Measurements from ENCODE around the gene HRAS.
"Not testable (repeated sequence)": the region's sequence is repeated elsewhere in the genome, so short reads cannot be mapped to it uniquely, and the experiment has no call there.

HRAS gene

DNA sequence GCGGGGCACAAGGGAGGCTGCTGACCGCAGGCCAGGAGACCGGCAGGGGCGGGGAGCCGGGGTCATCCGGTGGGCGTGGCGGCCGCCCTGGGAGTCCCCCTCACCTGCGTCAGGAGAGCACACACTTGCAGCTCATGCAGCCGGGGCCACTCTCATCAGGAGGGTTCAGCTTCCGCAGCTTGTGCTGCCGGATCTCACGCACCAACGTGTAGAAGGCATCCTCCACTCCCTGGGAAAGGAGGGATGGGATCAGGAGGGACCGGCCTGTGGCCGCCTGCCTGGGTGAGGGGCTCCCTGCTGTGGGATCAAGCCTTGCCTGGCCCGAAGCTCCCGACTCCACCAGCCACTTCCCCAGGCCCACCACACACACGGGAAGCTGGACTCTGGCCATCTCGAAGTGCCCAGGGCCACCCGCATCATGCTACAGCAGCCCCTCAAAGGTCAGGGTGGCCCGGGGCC, 2.8 kb downstream of the HRAS start:
- DNase-seq, result no peak

DNA sequence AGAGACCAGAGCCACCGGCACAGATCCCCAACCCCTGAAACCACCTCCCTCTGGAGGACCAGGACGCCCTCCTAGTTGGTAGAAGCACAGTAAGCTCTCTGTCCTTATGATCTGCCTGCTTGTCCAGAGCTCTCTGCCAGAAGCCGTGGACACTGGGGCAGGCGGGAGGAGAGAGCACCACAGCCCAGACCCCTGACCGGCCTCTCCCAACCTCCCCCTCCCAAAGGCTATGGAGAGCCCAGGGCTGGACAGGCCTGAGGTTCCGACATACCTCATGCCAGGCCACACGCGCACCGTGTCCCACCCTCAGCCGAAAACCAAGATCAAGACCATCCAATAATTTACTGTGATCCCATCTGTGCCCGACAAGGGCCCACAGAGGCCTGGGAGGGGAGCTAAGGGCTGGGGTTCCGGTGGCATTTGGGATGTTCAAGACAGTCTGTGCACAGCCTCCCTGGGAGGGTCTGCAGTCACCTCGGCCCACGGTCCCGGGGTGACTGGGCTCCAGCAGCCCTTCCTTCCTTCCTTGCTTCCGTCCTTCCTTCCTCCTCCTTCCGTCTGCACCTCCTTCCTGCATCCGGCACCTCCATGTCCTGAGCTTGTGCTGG, 3.4 kb downstream of the HRAS start:
- no peak for DNase-seq

DNA sequence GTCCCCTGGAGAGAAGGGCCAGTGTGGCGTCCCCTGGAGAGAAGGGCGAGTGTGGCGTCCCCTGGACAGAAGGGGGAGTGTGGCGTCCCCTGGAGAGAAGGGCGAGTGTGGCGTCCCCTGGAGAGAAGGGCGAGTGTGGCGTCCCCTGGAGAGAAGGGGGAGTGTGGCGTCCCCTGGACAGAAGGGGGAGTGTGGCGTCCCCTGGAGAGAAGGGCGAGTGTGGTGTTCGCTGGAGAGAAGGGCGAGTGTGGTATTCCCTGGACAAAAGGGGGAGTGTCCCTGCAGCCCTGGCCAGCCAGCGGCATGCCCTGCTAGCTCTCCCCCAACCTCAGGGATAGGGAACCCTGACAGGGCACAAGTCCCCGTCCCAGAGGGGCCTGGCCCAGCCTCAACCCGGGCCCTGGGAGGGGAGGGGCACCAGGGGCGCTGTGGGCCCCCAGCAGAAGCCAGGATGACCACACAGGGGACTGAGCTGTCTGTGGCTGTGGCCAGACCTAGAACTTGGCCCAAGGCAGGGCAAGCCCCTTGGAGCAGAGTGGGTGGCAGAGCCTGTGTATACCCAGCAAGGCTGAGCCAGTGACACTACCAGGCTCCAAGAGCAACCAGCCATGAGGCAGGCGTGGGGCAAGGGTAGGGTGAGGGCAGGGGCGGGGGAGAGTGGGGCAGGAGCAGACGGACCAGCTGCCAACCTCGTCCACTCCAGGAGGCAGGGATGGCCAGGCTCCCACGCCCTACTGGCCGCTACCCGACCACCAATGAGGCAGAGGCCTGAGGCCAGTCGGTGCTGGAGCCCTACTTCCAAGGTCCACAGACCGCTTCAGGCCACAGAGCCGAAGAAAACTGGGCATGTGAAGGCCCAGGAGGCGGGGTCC, 4.2 kb downstream of the HRAS start:
- DNase-seq, result no peak

DNA sequence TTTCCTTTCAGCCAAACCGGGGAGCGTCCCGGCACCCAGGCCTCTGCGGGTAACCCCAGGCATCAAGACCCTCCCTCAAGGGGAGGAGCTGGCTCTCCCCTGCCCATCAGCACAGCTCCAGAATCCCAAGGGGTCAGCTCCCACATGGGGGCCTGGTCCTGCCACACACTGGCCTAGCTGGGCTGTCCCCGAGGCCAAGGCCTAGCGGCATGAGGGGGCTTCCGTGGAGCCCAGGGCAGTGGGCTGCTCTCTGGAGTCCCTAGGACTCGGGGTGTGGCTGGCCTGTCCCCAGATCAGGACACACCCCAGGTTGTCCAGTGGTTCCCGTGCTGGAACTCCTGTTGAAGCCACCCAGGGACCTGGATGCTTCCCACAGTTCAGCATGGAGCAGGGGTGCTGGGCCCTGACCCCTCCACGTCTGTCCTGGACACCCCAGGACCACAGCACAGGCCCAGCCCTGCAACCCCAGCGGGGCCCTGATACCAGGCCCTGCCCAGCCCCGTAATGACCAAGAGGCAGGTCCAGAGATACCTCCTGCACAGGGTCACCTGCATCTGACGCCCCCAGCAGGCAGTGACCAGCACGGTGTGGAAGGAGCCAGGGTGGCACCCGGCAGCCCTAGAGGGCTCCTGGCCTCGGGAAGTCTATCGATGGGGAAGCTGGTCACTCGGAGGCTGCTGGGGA, 5.5 kb downstream of the HRAS start:
- DNase-seq, result no peak

DNA sequence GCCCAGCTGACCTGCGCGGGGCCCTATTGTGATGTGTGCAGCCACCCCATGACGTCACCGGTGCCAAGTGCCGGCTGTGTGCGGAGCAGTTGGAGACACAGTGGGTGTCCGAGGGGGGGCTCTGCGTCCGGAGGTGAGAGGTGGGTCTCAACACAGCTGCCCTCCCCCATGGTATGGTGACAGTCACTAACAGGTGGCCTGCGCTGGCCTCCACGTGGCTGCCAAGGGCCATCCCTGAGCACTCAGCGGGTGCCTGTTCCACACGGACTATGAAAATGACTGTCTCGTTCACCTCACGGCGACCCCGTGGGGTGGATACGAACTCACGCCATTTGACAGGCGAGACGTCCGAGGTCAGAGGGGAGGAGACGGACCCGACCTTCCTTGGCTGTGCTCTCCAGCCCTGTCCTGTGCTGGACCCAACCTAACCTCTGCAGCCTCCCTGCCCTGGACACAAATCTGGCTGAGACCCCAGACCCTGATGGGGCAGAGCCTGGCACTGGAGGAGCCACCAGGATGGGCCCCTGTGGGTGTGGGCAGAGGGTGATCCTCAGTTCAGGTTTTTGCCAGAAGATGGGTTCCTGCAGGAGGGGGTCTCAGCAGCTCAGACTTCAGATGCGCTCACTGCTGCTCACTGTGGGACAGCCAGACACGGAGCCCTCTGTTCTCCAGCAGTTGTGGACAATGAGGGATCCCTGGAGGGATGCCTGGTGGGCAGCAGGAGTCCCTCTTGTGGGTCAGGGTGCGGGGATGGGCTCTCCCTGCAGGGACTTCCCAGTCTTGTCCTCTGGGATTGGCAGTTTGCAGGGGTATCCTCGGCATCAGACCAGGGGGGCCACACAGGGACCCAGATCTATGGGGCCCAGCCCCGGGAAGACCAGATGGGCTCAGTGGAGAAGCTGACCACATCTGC, 6.3 kb downstream of the HRAS start:
- DNase-seq, result no peak

DNA sequence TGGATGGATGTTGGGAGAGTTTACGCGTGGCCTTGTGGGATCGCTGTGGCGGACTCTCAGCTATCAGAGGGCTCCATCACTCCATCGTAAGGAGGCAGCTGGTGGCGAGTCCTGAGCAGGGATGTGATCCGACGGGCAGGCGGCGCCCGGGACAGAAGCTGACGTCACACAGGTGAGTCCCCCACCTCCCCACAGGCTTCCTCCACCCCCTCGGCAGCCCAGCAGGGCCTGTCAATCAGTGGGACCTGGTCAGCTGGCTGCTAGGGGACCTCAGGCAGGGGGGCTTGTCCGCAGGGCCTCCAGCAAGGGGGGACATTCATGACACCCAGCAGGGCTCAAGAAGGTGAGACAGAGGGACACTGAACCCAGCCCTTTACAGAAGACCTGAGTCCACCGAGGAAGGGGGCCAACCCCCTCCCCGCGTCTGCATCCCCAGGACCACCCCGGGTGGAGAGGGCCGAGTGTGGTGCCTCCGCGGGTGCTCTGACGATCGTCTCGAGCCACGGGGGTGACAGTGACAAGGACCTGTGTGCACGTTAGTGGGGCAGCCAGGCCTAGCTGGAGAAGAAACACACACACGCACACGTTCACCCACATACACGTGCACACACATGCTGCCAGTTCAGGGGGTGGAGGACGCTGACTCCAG, 7.1 kb downstream of the HRAS start:
- no peak for DNase-seq

DNA sequence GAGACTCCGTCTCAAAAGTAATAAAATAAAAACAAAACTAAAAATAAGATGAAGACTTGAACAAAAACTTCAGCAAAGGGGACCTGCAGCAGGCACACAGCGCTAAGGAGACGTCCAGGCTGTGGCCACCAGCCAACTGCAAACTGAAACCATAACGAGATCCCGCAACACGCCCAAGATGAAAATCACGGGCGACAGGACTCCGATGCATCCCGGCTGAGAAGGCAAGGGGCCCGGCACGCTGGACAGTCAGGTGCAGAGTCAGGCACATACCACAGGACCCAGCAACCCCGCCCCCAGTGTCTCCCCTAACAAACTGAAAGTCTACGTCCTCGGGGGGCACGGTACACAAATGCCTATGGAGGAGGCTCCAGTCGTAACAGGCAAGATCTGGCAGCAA, 9.2 kb downstream of the HRAS start:
- DNase-seq, result no peak

DNA sequence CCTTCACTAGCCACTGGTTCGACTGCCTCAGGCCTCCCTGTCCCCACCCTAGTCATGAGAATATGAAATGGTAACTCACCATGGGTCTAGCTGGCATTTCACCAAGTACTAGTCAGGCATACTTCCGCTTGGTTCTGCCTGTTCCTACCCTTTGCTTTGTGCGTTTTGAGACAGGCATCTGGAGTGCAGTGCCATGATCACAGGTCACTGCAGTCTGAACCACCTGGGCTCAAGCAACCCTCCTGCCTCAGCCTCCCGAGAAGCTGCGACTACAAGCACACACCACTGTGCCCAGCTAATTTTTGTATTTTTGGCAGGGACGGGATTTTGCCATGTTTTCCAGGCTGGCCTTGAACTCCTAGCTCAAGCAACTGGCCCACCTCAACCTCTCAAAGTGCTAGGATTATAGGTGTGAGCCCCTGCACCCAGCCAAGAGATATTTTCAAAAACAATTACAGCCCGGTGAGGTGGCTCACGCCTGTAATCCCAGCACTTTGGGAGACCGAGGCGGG, 14.1 kb downstream of the HRAS start:
- no peak for DNase-seq

DNA sequence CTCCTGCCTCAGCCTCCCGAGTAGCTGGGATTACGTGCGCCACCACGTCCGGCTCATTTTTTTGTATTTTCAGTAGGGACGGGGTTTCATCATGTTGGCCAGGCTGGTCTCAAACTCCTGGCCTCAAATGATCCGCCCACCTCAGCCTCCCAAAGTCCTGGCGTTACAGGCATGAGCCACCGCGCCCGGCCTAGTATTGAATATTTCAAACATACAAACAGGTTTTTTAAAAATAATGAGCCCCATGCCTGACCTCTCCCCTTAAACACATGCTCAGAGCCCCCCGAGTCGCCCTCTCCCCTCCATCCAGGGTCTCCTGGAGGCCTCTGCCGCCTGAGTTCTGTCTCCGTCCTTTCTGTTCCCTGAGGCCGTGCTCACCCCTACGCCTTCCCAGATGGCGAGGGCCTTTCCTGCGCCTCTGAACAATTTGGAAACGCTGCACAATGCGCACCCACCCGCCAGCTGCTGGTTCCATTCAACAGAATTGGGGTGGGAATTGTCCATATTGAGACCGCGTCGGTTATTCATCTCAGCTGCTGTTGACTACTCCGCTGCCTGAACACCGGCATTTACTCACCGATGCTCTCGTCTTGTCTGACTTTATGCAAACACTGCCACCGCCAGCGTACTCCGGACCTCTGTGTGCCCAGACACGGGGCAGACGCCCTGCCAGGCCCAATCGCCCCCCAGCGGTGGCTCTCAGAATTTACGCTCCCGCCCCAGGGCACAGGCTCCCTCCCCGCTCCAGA, 14.8 kb downstream of the HRAS start:
- no peak for DNase-seq

DNA sequence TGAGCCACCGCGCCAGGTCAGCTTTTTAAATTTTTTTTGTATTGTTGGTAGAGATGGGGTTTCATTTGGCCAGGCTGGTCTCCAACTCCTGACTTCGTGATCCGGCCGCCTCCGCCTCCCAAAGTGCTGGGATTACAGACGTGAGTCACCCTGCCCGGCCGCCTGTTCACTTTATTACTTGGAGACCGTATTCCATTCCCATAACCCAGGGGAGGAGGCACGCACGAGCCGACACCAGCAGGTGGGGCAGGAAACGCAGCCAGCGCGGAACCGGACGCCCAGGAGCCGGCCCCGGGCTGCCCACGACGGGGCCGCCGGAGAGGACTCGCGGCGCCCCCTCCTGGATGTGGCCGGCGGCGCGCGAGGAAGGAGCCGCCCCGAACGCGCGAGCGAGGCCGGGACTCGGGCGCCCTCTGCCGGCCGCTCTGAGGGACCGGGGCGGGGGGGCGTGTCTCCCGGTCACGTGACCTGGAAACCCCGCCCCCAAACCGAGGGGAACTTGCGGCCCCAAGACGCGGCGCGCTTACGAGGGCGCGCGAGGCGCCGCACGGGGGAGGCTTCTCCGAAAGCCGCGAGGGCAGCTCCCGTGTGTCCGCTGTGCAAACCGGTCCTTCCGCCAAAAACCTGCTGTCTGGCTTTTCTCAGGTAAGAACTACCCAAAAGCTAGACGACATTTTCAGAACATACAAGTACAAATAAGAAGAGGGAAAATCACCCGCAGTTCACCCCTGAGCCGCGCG, 16.7 kb downstream of the HRAS start:
- peak; percentile 86 for DNase-seq

DNA sequence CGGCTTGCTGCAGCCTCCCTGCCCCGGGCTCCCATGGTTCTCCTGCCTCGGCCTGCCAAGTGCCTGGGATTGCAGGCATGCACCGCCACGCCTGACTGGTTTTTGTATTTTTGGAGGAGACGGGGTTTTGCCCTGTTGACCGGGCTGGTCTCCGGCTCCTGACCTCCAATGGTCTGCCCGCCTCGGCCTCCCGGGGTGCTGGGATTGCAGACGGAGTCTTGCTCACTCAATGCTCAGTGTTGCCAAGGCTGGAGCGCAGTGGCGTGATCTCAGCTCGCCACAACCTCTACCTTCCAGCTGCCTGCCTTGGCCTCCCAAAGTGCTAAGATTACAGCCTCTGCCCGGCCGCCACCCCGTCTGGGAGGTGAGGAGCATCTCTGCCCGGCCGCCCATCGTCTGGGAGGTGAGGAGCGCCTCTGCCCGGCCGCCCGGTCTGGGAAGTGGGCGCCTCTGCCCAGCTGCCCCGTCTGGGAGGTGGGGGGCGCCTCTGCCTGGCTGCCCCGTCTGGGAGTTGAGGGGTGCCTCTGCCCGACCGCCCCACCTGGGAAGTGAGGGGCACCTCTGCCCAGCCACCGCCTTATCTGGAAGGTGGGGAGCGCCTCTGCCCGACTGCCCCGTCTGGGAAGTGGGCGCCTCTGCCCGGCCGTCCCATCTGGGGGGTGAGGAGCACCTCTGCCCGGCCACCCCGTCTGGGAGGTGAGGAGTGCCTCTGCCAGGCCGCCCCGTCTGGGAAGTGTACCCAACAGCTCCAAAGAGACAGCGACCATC, 18.3 kb downstream of the HRAS start:
- DNase-seq, result not testable (repeated sequence)

DNA sequence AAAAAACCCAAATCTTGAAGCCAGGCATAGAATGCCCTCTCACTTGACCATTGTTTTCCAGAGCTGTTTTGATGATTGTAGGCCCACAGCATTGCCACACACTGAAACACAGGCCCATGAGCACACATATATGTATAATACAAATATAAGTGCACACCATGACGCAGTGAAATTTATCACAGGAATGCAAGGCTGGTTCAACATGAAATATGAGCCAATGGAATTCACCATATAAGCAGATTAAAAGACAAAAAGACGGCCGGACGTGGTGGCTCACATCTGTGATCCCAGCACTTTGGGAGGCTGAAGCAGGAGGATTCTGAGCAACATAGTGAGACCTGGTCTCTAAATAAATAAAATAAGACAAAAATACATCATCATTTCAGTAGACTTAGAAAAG, 19.0 kb downstream of the HRAS start:
- no peak for DNase-seq

DNA sequence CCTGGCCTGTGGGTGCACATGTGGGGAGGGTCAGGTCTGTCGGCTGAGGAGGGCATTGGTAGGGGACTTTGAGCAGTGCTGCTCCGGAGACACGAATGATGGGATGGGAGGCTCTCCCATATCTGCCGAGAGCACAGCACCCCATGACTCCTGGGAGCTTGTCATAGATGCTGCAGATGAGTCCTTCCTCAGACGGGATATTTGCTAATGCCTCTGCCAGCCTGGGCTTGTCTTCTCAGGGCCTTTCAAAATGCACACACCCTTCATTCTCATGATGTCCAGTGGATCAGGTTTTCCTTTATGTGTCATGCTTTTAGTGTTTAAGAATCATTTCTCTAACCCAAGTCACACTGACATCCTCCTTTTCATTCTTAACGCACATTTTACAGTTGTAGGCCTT, 20.2 kb downstream of the HRAS start:
- DNase-seq, result no peak

DNA sequence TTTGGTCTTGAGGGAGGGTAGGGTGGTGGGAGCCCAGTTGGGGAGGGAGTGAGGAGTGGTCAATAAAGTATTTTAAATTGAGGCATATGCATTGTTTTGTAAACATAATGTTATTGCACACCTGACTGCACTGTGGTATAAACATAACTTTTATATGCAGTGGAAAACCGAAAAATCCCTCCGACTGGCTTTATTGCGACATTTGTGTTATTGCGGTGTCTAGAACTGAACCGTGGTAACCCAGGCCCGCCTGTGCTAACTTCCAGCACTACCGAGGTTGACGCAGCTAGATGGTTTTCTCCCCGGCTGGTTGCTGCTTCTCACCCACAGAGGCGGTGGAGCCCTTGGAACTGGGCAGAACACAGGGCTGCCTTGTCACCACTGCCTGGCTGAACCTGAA, 20.8 kb downstream of the HRAS start:
- no peak for DNase-seq

DNA sequence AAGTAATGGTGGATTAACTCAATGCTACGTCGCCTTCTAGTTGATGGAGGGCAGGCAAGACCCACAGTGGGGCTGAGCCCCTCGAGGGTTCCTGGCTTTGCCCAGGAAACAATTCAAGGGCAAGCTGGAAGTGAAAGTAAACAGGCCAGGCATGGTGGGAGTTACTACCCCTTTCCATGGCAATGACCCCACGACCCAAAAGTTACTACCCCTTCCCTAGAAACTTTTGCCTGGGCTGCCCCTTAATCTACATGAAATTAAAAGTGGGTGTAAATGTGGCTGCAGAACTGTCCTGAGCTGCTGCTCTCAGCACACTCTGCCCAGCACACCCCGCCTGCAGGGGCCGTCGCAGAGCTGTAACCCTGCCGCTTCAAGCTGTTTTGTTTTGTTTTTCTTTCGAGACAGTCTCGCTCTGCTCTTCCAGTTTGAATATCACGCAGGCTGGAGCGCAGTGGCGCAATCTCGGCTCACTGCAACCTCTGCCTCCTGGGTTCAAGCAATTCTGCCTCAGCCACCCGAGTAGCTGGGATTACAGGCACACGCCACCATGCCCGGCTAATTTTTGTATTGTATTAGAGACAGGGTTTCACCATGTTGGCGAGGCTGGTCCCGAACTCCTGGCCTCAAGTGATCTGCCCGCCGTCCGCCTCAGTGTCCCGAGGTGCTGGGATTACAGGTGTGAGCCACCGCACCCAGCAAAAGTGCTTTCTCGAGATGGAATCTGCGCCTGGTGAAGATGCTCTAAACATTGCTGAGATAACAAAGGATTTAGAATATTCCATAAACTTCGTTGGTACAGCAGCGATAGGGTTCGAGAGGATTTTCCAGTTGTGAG, 22.4 kb downstream of the HRAS start:
- DNase-seq, result no peak

DNA sequence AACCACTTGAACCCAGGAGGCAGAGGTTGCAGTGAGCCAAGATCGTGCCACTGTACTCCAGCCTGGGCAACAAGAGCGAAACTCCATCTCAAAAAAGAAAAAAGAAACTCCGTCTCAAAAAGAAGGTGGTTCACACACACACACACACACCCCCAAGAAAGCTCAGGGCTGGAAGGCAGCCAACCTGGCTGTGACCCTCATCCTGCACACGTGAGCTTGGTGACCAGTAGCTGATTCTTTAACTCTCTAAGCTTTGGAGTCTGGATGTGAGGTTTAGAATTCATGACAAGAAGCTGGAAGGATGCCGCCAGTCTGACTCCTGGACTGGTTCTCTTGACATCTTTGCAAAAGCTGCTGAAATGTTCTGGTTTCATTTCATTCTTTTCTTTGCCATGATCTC, 26.4 kb downstream of the HRAS start:
- DNase-seq, result no peak

DNA sequence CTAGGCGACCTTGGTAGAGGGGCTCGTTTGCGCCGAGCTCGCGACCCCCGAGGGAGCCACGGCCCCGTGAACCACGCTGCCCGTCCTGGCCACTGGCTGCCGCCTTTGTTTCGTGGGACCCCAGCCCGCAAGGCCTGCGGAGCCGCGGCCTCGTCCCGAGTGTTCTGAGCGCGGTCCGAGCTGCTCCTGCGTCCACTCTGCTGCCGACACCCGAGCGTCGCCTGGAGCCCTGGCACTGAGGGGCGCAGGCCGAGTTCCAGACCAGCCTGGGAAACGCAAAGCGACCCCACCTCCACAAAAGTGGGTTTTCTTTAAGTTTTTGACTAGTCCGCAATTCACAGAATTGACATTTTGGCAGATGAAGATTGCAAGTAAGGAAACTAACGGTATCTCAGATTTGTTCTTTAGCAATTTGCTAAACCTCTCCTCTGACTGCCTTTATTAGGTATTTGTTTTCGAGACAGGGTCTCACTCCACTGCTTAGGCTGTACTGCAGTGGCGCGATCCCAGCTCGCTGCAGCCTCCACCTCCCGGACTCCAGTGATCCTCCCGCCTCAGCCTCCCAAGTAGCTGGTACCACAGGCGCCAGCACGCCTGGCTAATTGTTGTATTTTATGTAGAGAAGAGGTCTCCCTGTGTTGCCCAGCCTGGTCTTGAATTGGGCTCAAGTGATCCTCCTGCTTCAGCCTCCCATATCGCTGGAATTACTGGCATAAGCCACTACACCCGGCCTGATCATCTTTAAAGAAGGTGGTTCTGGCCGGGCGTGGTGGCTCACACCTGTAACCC, 27.5 kb downstream of the HRAS start:
- no peak for DNase-seq

Measured in CD4-positive, alpha-beta T cell treated with Interleukin-17A for 4 hours (primary cell).